ENCODE data around the gene CAPN9.

DNA sequence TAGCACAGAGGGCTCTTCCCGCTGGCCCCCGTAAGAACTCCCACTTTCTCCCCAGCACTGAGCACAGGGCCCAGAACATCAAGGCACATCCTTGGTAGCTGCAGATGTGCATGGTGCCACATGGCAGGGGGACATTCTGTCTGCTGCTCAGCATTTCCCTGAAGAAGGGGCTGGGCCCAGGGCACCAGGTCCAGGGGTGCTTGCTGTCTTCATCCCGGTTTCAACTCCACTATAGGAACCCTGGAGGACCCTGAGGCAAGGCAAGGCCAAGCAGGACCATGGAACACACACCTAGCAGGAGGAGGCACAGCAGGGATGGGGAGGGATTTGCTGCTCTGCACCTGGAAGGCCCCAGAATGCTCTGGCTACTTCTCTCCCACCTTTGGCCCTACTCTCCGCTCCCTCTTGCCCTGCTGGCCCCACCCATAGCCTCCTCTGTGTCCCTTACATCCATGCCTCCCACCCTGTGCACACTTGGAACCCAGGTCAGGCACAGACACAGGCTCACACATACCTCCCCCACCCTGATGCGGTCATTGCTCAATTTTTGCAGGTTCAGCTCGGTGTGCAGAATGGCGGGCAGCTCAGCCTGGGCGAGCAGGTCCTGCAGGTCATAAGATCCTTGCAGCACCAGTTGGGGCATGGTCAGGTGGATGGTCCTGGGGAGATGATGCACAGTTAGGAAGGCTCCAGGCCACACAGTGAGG is 43.4 kb upstream of the CAPN9 start:
- no peak for TF ChIP-seq TSHZ2 (CRISPR knock-in tag; IDR thresholded peaks at IDR 0.05)
- TF ChIP-seq ZC3H10 (CRISPR knock-in tag; IDR thresholded peaks at IDR 0.05): no peak
- no peak for TF ChIP-seq ZFP30 (CRISPR knock-in tag; IDR thresholded peaks at IDR 0.05)
